GM18868 (cell line): ENCODE measurements around the gene CAPN13.

Experiments used
- ATAC-seq: cut with Tn5 transposase; IDR thresholded peaks from one replicate; pipeline ENCODE4 v1.9.1; 2021; ENCODE audit warnings: mild to moderate bottlenecking, moderate library complexity; ENCODE audit not compliant: unreplicated experiment

CAPN13 gene

GRCh38 chr2:30789670-30790210 lies 17.5 kb downstream of the CAPN13 start:
- ATAC-seq, result no peak

- ATAC-seq, result no peak
Observed at GRCh38 chr2:30786923-30787685, 20.1 kb downstream of the CAPN13 start.

GRCh38 chr2:30784682-30785081 lies 22.6 kb downstream of the CAPN13 start:
- ATAC-seq, result no peak

- no peak for ATAC-seq
Observed at GRCh38 chr2:30781961-30782533, 25.2 kb downstream of the CAPN13 start.

GRCh38 chr2:30781451-30781850 lies 25.8 kb downstream of the CAPN13 start:
- ATAC-seq, result no peak

GRCh38 chr2:30780776-30781330 lies 26.4 kb downstream of the CAPN13 start:
- ATAC-seq, result no peak

- no peak for ATAC-seq
Observed at GRCh38 chr2:30778611-30779010, 28.6 kb downstream of the CAPN13 start.

- ATAC-seq, result no peak
Observed at GRCh38 chr2:30777661-30778505, 29.4 kb downstream of the CAPN13 start.

GRCh38 chr2:30776831-30777635 lies 30.2 kb downstream of the CAPN13 start:
- no peak for ATAC-seq

GRCh38 chr2:30775833-30776232 lies 31.4 kb downstream of the CAPN13 start:
- no peak for ATAC-seq

- ATAC-seq, result no peak
Observed at GRCh38 chr2:30772021-30772705, 35.1 kb downstream of the CAPN13 start.

- ATAC-seq, result no peak
Observed at GRCh38 chr2:30770816-30771576, 36.2 kb downstream of the CAPN13 start.

GRCh38 chr2:30769891-30770462 lies 37.3 kb downstream of the CAPN13 start:
- no peak for ATAC-seq

GRCh38 chr2:30769481-30769780 lies 37.8 kb downstream of the CAPN13 start:
- ATAC-seq, result no peak

- ATAC-seq, result no peak
Observed at GRCh38 chr2:30768708-30769480, 38.4 kb downstream of the CAPN13 start.

- no peak for ATAC-seq
Observed at GRCh38 chr2:30768036-30768686, 39.1 kb downstream of the CAPN13 start.

- ATAC-seq, result no peak
Observed at GRCh38 chr2:30766666-30767065, 40.6 kb downstream of the CAPN13 start.
